Stimulated activated naive B cell treated with anti-CD40 and anti-IgM and Interleukin-4, amounts not matched to agents 10 μg/mL and 1 μg/mL and 100 μg/mL, for 72 hours (primary cell): Measurements from ENCODE around the gene GLRX3.
A peak's percentile ranks its signal among the peaks of the same experiment; 100 is the strongest.

ENCODE experiments used
- ATAC-seq, 2 donors: fragments of 150-1000 bp; cut with Tn5 transposase; replicated peaks; 2 replicates each; pipeline ENCODE4 v1.10.0; 2021; ENCODE audit warnings: moderate library complexity in 1 of 2
- DNase-seq: peaks from one replicate; pipeline ENCODE4 v3.0.0; 2021
- H3K27ac Mint-ChIP-seq: one replicate; pipeline ENCODE4 v1.8.0; 2022; ENCODE audit warnings: mild to moderate bottlenecking, mixed read lengths
- H3K27me3 Mint-ChIP-seq, 2 donors: one replicate each; pipeline ENCODE4 v1.8.0; 2022; ENCODE audit warnings: mixed read lengths in 2 of 2
- H3K36me3 Mint-ChIP-seq, 2 donors: one replicate each; pipeline ENCODE4 v1.8.0; 2022; ENCODE audit warnings: mixed read lengths in 2 of 2, mild to moderate bottlenecking in 1 of 2
- H3K4me1 Mint-ChIP-seq, 2 donors: one replicate each; pipeline ENCODE4 v1.8.0; 2022; ENCODE audit warnings: mixed read lengths in 2 of 2, mild to moderate bottlenecking in 1 of 2
- H3K4me3 Mint-ChIP-seq, 2 donors: one replicate each; pipeline ENCODE4 v1.8.0; 2022; ENCODE audit warnings: mild to moderate bottlenecking in 2 of 2, mixed read lengths in 2 of 2, moderate library complexity in 1 of 2
- H3K9me3 Mint-ChIP-seq, 2 donors: one replicate each; pipeline ENCODE4 v1.8.0; 2022; ENCODE audit warnings: mixed read lengths in 2 of 2, mild to moderate bottlenecking in 1 of 2

Gene GLRX3

GRCh38 chr10:130159192-130159794, 23.1 kb downstream of the GLRX3 start:
- H3K4me3 Mint-ChIP-seq: no peak overlapping the region
- ATAC-seq (no peak), DNase-seq (no peak)
- H3K9me3 Mint-ChIP-seq: no peaks in the 10 kb centered on the region
- no peak overlapping the region for H3K27ac Mint-ChIP-seq
- H3K27me3 Mint-ChIP-seq: no peaks in the 10 kb centered on the region
- H3K4me1 Mint-ChIP-seq: peaks cover 21 to 26% of the 10 kb centered on the region in 2 donors
- H3K36me3 Mint-ChIP-seq: peaks cover 26 to 40% of the 10 kb centered on the region in 2 donors

- peak; percentile 41 to 46 for ATAC-seq
- H3K36me3 Mint-ChIP-seq: peaks cover 15 to 34% of the 10 kb centered on the region in 2 donors
- no peaks in the 10 kb centered on the region for H3K9me3 Mint-ChIP-seq
- H3K27me3 Mint-ChIP-seq: no peaks in the 10 kb centered on the region
- no peak overlapping the region for H3K4me3 Mint-ChIP-seq
- peaks cover 12 to 20% of the 10 kb centered on the region in 2 donors for H3K4me1 Mint-ChIP-seq
- H3K27ac Mint-ChIP-seq: no peak overlapping the region
- DNase-seq: no peak
These were observed 24.6 kb downstream of the GLRX3 start for GRCh38 chr10:130160775-130161174.

- ATAC-seq (no peak), DNase-seq (no peak)
- H3K27ac Mint-ChIP-seq: no peak overlapping the region
- no peak overlapping the region for H3K4me3 Mint-ChIP-seq
- no peaks in the 10 kb centered on the region for H3K9me3 Mint-ChIP-seq
- no peaks in the 10 kb centered on the region for H3K27me3 Mint-ChIP-seq
- H3K36me3 Mint-ChIP-seq: peaks cover 16 to 37% of the 10 kb centered on the region in 2 donors
- H3K4me1 Mint-ChIP-seq: peaks cover 12 to 19% of the 10 kb centered on the region in 2 donors
These were observed 25.1 kb downstream of the GLRX3 start for GRCh38 chr10:130161331-130161730.

DNA sequence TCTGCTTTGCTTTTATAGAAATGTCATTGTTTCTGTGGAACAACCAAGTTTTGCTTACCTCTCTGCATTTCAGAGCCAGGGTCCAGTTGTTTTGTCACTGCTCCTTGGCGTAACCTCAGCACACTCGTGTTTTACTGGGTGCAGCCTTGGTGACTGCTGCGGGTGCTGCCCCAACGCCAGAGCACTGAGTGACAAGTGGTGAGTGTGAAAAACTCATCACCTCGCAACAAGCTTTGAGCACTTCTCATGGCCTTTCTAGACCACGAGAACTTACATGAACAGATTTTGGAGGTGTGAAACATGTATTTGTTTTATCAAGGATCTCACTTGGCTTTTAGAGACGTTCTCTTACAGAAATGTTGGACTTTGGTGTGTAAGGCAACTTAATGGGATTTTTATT, 31.0 kb downstream of the GLRX3 start:
- H3K36me3 Mint-ChIP-seq: peaks cover 30 to 60% of the 10 kb centered on the region in 2 donors
- H3K27ac Mint-ChIP-seq: no peak overlapping the region
- peaks cover 4 to 9% of the 10 kb centered on the region in 2 donors for H3K4me1 Mint-ChIP-seq
- DNase-seq: no peak
- no peaks in the 10 kb centered on the region for H3K27me3 Mint-ChIP-seq
- H3K9me3 Mint-ChIP-seq: no peaks in the 10 kb centered on the region
- H3K4me3 Mint-ChIP-seq: no peak overlapping the region
- ATAC-seq: no peak

- no peak for ATAC-seq
- no peak overlapping the region for H3K4me3 Mint-ChIP-seq
- H3K9me3 Mint-ChIP-seq: no peaks in the 10 kb centered on the region
- H3K4me1 Mint-ChIP-seq: peaks cover 4 to 9% of the 10 kb centered on the region in 2 donors
- no peak for DNase-seq
- H3K27me3 Mint-ChIP-seq: no peaks in the 10 kb centered on the region
- H3K36me3 Mint-ChIP-seq: peaks cover 30 to 56% of the 10 kb centered on the region in 2 donors
- H3K27ac Mint-ChIP-seq: no peak overlapping the region
These were observed 31.5 kb downstream of the GLRX3 start for GRCh38 chr10:130167707-130168106.

GRCh38 chr10:130169136-130169859, 33.1 kb downstream of the GLRX3 start:
- no peak overlapping the region for H3K4me3 Mint-ChIP-seq
- ATAC-seq (no peak), DNase-seq (no peak)
- peaks cover 4 to 9% of the 10 kb centered on the region in 2 donors for H3K4me1 Mint-ChIP-seq
- no peaks in the 10 kb centered on the region for H3K27me3 Mint-ChIP-seq
- H3K27ac Mint-ChIP-seq: no peak overlapping the region
- peaks cover 38 to 66% of the 10 kb centered on the region in 2 donors for H3K36me3 Mint-ChIP-seq
- H3K9me3 Mint-ChIP-seq: no peaks in the 10 kb centered on the region

DNA sequence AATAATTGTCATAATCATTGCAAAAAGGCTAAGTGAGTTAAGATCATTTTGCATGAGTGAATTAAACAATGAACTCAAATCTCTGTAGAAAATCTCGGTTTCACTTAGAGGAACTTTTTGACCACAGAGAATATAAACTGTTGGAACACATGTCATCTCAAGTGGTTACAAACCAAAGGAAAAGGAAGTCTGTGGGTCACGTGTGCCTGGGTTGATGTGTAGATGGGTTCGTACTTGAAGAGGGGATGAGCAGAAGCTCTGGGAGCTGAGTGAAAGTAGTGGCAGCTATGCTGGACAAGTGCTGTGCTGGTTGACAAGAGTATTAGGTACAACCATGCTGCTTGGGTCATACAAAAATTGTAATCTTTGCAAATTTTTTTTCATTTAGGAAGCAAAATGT, 35.0 kb downstream of the GLRX3 start:
- Mint-ChIP-seq H3K9me3 (no peaks in the 10 kb centered on the region), H3K4me1 (peaks cover 6 to 9% of the 10 kb centered on the region in 2 donors), H3K27me3 (no peaks in the 10 kb centered on the region), H3K4me3 (no peak overlapping the region), H3K36me3 (peaks cover 46 to 66% of the 10 kb centered on the region in 2 donors), H3K27ac (no peak overlapping the region)
- no peak for DNase-seq
- no peak for ATAC-seq

GRCh38 chr10:130174328-130174727, 38.1 kb downstream of the GLRX3 start:
- Mint-ChIP-seq H3K9me3 (no peaks in the 10 kb centered on the region), H3K36me3 (peaks cover 41 to 57% of the 10 kb centered on the region in 2 donors), H3K27me3 (no peaks in the 10 kb centered on the region), H3K4me1 (peaks cover 6 to 9% of the 10 kb centered on the region in 2 donors), H3K4me3 (no peak overlapping the region), H3K27ac (peak overlapping the region; percentile 56)
- DNase-seq (no peak), ATAC-seq (no peak)

DNA sequence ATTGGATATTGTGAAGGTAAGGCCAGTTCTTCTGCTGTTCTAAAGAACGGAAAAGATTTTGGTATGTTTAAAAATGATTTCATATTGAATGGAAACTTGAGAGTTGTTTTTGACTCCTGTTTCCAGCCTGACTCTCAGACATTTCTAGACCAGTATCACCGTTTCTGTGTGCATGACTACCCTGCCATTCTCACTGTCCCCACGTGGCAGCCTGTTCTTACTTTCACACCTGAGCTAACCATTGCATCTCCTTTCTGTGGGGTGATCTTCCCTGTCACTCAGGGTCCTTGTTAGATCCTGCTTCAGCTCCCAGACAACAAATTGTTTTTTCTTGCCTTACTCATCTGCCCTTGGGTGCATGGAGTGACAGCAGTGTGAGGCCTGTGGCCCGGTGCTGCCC, 38.9 kb downstream of the GLRX3 start:
- H3K27ac Mint-ChIP-seq: no peak overlapping the region
- DNase-seq (no peak), ATAC-seq (no peak)
- H3K9me3 Mint-ChIP-seq: no peaks in the 10 kb centered on the region
- H3K36me3 Mint-ChIP-seq: peaks cover 43 to 53% of the 10 kb centered on the region in 2 donors
- H3K4me1 Mint-ChIP-seq: peaks cover 4 to 13% of the 10 kb centered on the region in 2 donors
- no peaks in the 10 kb centered on the region for H3K27me3 Mint-ChIP-seq
- no peak overlapping the region for H3K4me3 Mint-ChIP-seq

DNA sequence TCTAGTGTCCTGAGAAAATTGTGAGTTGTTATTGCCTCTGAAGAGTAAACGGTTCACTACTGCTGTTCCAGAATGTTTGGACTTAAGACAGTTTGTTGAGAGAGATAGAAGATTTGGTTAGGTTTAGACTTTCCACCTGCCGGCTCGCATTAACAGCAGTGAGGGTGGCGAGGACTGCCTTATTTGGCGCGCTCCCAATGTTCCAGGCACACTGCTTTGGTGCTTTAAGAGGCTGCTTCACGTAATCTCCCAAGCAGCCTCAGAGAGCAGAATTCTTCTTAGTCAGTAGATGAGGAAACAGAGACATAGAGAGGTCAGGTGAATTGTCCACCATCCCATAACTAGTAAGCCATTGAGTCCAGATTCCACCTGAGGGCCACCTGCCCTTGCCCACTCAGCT, 41.1 kb downstream of the GLRX3 start:
- H3K27ac Mint-ChIP-seq: no peak overlapping the region
- DNase-seq (no peak), ATAC-seq (no peak)
- no peak overlapping the region for H3K4me3 Mint-ChIP-seq
- no peaks in the 10 kb centered on the region for H3K27me3 Mint-ChIP-seq
- peaks cover 39 to 56% of the 10 kb centered on the region in 2 donors for H3K36me3 Mint-ChIP-seq
- peaks cover 2 to 5% of the 10 kb centered on the region in 2 donors for H3K4me1 Mint-ChIP-seq
- H3K9me3 Mint-ChIP-seq: no peaks in the 10 kb centered on the region

- ATAC-seq (no peak), DNase-seq (no peak)
- no peaks in the 10 kb centered on the region for H3K9me3 Mint-ChIP-seq
- H3K4me1 Mint-ChIP-seq: peaks cover 2 to 5% of the 10 kb centered on the region in 2 donors
- no peak overlapping the region for H3K4me3 Mint-ChIP-seq
- no peaks in the 10 kb centered on the region for H3K27me3 Mint-ChIP-seq
- no peak overlapping the region for H3K27ac Mint-ChIP-seq
- peaks cover 34 to 57% of the 10 kb centered on the region in 2 donors for H3K36me3 Mint-ChIP-seq
These were observed 43.4 kb downstream of the GLRX3 start for GRCh38 chr10:130179640-130180039.

DNA sequence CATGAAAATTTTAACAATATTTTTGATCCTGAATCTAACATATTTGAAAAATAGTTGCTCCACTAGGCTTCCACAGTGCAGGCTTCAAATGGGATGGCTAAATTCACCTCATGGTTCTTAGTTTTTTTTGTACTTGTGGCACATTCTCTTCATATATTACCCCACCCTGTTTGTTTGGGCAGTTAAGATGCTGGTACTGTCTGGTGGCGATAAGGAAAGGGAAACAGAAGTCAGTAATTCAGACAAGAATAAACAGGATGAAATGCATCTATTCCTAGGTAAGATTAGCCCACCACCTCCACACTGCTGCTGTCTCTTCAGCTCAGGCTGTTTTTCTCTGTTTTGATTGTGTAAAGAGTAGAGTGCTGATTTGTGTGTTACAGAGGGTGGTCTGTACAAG, 44.2 kb downstream of the GLRX3 start:
- no peak for DNase-seq
- H3K4me3 Mint-ChIP-seq: no peak overlapping the region
- no peaks in the 10 kb centered on the region for H3K9me3 Mint-ChIP-seq
- ATAC-seq: no peak
- peaks cover 33 to 61% of the 10 kb centered on the region in 2 donors for H3K36me3 Mint-ChIP-seq
- H3K27ac Mint-ChIP-seq: no peak overlapping the region
- no peaks in the 10 kb centered on the region for H3K27me3 Mint-ChIP-seq
- peaks cover 0 to 5% of the 10 kb centered on the region in 2 donors for H3K4me1 Mint-ChIP-seq

DNA sequence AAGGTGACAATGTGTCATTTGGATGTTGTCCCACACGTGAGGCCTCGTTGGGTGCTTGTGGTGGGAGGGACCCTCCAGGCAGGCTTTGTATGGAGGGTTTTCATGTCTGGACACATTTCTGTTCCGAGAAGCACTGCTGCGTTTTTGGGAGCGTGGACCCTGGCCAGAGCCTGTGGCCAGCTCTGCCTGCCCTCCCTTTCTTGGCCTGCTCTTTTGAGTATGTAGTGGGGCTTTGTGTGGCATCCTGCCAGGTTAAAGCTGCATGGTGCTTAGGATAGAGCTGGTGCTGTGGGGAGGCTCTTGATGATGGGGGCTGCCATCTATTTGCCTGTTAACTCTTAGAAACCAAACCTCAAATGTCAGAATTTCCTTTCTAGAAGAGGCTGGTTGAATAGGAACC, 45.7 kb downstream of the GLRX3 start:
- ATAC-seq (no peak), DNase-seq (no peak)
- Mint-ChIP-seq H3K4me1 (peaks cover 0 to 5% of the 10 kb centered on the region in 2 donors), H3K4me3 (no peak overlapping the region), H3K9me3 (no peaks in the 10 kb centered on the region), H3K27ac (no peak overlapping the region), H3K36me3 (peaks cover 37 to 68% of the 10 kb centered on the region in 2 donors), H3K27me3 (no peaks in the 10 kb centered on the region)

DNA sequence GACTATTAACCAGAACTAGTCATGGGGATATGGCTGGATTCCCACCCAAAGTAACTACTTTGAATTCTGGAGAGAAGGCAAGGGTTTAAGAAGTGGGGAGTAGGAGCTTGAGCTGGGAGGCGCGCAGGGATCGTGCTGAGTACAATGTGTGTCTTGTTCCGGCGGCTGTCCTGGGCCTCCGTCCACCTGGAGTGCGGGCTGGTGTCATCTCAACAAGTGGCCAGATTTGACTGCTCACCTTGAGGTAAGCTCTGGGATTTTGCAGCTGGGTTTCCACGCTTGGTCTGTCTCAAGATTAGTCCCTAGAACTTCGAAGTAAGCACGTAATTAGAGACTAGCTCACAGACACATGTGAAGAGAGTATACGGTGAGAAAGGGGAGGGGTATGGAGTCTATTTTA, 49.4 kb downstream of the GLRX3 start:
- Mint-ChIP-seq H3K4me1 (peaks cover 8 to 17% of the 10 kb centered on the region in 2 donors), H3K27me3 (no peaks in the 10 kb centered on the region), H3K4me3 (no peak overlapping the region), H3K9me3 (peaks cover 0 to 2% of the 10 kb centered on the region in 2 donors), H3K36me3 (peaks cover 32 to 64% of the 10 kb centered on the region in 2 donors), H3K27ac (peak overlapping the region; percentile 26)
- no peak for DNase-seq
- no peak for ATAC-seq
